GM20000 (cell line): ENCODE results near the gene LYPD6B.

ENCODE experiments used
- DNase-seq: peaks from one replicate; pipeline ENCODE4 v3.0.0; 2012; ENCODE audit warnings: low spot score
- CTCF ChIP-seq: IDR thresholded peaks from 2 replicates; pipeline ENCODE4 v1.5.1; 2012; ENCODE audit warnings: mild to moderate bottlenecking, control low read depth; ENCODE audit errors: extremely low read depth, missing control alignments

LYPD6B gene

GRCh38 chr2:149160195-149160594 lies 121.7 kb downstream of the LYPD6B start:
- no peak for DNase-seq
- no peak for TF ChIP-seq CTCF

DNA sequence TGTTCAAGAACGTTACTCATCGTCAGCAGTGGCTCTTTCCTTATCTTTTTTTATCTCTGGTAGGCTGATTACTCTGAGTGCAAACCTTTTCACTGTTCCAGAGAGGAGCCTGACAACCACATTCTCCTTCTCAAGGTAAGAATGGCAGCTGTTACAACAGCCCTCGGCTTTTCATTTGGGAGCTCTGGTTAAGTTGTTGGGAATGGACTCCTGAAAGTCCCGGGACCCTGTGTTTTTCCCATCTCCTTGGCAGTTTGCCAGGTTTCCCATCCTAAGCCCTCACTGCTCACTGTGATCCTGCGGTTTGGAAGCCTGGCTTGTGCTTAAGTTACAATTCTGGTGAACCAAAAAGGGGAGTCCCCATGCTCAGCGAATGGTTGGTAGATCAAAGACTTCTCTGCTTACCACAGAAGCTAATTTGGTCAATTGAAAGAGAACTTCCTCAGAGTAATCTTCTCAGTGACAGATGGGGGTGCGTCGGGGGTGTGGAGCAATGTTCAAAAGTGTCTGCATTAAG lies 122.3 kb downstream of the LYPD6B start:
- TF ChIP-seq CTCF: no peak
- peak; percentile 71 for DNase-seq

- DNase-seq: no peak
- no peak for TF ChIP-seq CTCF
Measured at GRCh38 chr2:149161481-149162225, 123.2 kb downstream of the LYPD6B start.

DNA sequence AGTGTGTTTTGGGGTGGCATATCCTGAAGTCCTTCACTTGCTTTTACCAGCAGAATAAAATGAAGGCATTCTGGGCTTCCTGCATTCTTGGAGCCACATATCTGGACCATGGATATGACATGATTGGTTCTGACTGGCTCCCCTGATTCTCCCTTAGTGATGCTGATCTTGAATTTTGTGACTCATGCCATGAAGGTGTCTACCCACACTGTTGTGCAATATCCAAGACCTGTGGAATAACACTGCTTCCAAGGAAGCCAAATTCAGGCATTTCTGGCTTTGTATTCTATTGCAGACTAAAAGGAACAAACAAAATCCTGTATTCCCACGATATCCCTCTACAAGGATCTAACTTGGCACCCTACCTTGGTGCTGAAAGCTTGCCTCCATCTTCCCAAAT lies 125.8 kb downstream of the LYPD6B start:
- DNase-seq: no peak
- TF ChIP-seq CTCF: no peak

- DNase-seq: no peak
- no peak for TF ChIP-seq CTCF
Measured at GRCh38 chr2:149164827-149165226, 126.3 kb downstream of the LYPD6B start.

GRCh38 chr2:149167001-149167780 lies 128.7 kb downstream of the LYPD6B start:
- no peak for TF ChIP-seq CTCF
- no peak for DNase-seq

GRCh38 chr2:149167941-149168340 lies 129.4 kb downstream of the LYPD6B start:
- TF ChIP-seq CTCF: no peak

More at GRCh38 chr2:149167941-149168340, 129.4 kb downstream of the LYPD6B start:
- no peak for DNase-seq
